Measurements from ENCODE around the gene AKAP13. TPM values are rescaled to one million over a fixed set of nuclear protein-coding genes. Genes with fewer than 3 reads are reported as not detected.
"Not testable (repeated sequence)": the region's sequence is repeated elsewhere in the genome, so short reads cannot be mapped to it uniquely, and the experiment has no call there.

AKAP13 gene
- total RNA-seq, 1 donor from 2014 or later, result 284 TPM

GRCh38 chr15:85570336-85570735 lies 189.9 kb downstream of the AKAP13 start:
- no peak for ATAC-seq
- no peak for DNase-seq
- intact Hi-C loops (cut with micrococcal nuclease), result loop anchor here (10.0 kb wide), 1 partner anchor 76 kb away; no protein-coding TSS in a partner anchor

- ATAC-seq, result no peak
- intact Hi-C loops (cut with micrococcal nuclease), result loop anchor here (10.0 kb wide), 1 partner anchor 77 kb away; no protein-coding TSS in a partner anchor
- no peak for DNase-seq
Observed at GRCh38 chr15:85571780-85572179, 191.4 kb downstream of the AKAP13 start.

GRCh38 chr15:85576392-85576791 lies 196.0 kb downstream of the AKAP13 start:
- DNase-seq (no peak), ATAC-seq (no peak)
- intact Hi-C loops (cut with micrococcal nuclease), result loop anchor here (10.0 kb wide), 1 partner anchor 82 kb away; no protein-coding TSS in a partner anchor

GRCh38 chr15:85578941-85579701 lies 198.7 kb downstream of the AKAP13 start:
- ATAC-seq (peak; percentile 44), DNase-seq (peak; percentile 61)
- intact Hi-C loops (cut with micrococcal nuclease), result loop anchor here (10.0 kb wide), 1 partner anchor 84 kb away; no protein-coding TSS in a partner anchor

GRCh38 chr15:85579957-85580694 lies 199.7 kb downstream of the AKAP13 start:
- intact Hi-C loops (cut with micrococcal nuclease), result loop anchor here (10.0 kb wide), 1 partner anchor 85 kb away; no protein-coding TSS in a partner anchor
- DNase-seq, result peak; percentile 47
- peak; percentile 61 for ATAC-seq

- intact Hi-C loops (cut with micrococcal nuclease), result no loop called here
- DNase-seq (peak; percentile 53), ATAC-seq (peak; percentile 0)
Observed at GRCh38 chr15:85580879-85581278, 200.5 kb downstream of the AKAP13 start.

- peak; percentile 78 for DNase-seq
- peak; percentile 51 for ATAC-seq
Observed at GRCh38 chr15:85581495-85581894, 201.1 kb downstream of the AKAP13 start.

GRCh38 chr15:85582131-85583079 lies 202.0 kb downstream of the AKAP13 start:
- intact Hi-C loops (cut with micrococcal nuclease), result no loop called here
- peak; percentile 68 for DNase-seq
- peak; percentile 61 for ATAC-seq

More at GRCh38 chr15:85581495-85581894, 201.1 kb downstream of the AKAP13 start:
- intact Hi-C loops (cut with micrococcal nuclease), result no loop called here

- intact Hi-C loops (cut with micrococcal nuclease), result no loop called here
- DNase-seq (peak; percentile 49), ATAC-seq (peak; percentile 30)
Observed at GRCh38 chr15:85583442-85583841, 203.0 kb downstream of the AKAP13 start.

- ATAC-seq (peak; percentile 17), DNase-seq (peak; percentile 45)
- intact Hi-C loops (cut with micrococcal nuclease), result no loop called here
Observed at GRCh38 chr15:85583923-85584390, 203.6 kb downstream of the AKAP13 start.

GRCh38 chr15:85584872-85585271 lies 204.5 kb downstream of the AKAP13 start:
- intact Hi-C loops (cut with micrococcal nuclease), result no loop called here
- DNase-seq, result no peak
- no peak for ATAC-seq

GRCh38 chr15:85586196-85586595 lies 205.8 kb downstream of the AKAP13 start:
- DNase-seq; ATAC-seq; intact Hi-C loops (cut with micrococcal nuclease): not testable (repeated sequence)

GRCh38 chr15:85587707-85588411 lies 207.5 kb downstream of the AKAP13 start:
- intact Hi-C loops (cut with micrococcal nuclease), result no loop called here
- DNase-seq (no peak), ATAC-seq (peak; percentile 5)

- DNase-seq, result no peak
- no peak for ATAC-seq
- intact Hi-C loops (cut with micrococcal nuclease), result no loop called here
Observed at GRCh38 chr15:85588677-85589076, 208.3 kb downstream of the AKAP13 start.

GRCh38 chr15:85589851-85590250 lies 209.4 kb downstream of the AKAP13 start:
- intact Hi-C loops (cut with micrococcal nuclease), result no loop called here
- DNase-seq (no peak), ATAC-seq (no peak)

- intact Hi-C loops (cut with micrococcal nuclease), result no loop called here
- ATAC-seq, result no peak
- DNase-seq, result no peak
Observed at GRCh38 chr15:85591622-85592021, 211.2 kb downstream of the AKAP13 start.

GRCh38 chr15:85592148-85592547 lies 211.7 kb downstream of the AKAP13 start:
- ATAC-seq, result peak; percentile 57
- intact Hi-C loops (cut with micrococcal nuclease), result no loop called here

GRCh38 chr15:85593809-85594445 lies 213.5 kb downstream of the AKAP13 start:
- DNase-seq, result no peak
- intact Hi-C loops (cut with micrococcal nuclease), result no loop called here
- ATAC-seq, result no peak

More at GRCh38 chr15:85592148-85592547, 211.7 kb downstream of the AKAP13 start:
- DNase-seq, result no peak

Measured in left ventricle myocardium superior (tissue), 1 donor.